Hepatocyte (in vitro differentiated cells): ENCODE data around the gene ENAM. TPM values are rescaled to one million over a fixed set of nuclear protein-coding genes. Genes with fewer than 3 reads are reported as not detected.

ENCODE experiments used
- DNase-seq: peaks from one replicate; pipeline ENCODE4 v3.0.0-alpha.2; 2016; ENCODE audit warnings: low spot score
- H2AFZ ChIP-seq: fragments of 200-600 bp; sonication (generic); 2 replicates; pipeline ENCODE4 v1.6.0; 2016; ENCODE audit warnings: antibody characterized with exemption, mild to moderate bottlenecking
- H3K27ac ChIP-seq: fragments of 200-600 bp; sonication (generic); 2 replicates; pipeline ENCODE4 v1.5.1; 2016; ENCODE audit warnings: mild to moderate bottlenecking
- H3K27me3 ChIP-seq: fragments of 200-600 bp; sonication (generic); 2 replicates; pipeline ENCODE4 v1.6.1; 2016
- H3K36me3 ChIP-seq: fragments of 200-600 bp; sonication (generic); replicated peaks from 2 replicates; pipeline ENCODE4 v1.5.1; 2016; ENCODE audit warnings: low read depth; ENCODE audit not compliant: insufficient read depth
- H3K4me1 ChIP-seq: fragments of 200-600 bp; sonication (generic); 2 replicates; pipeline ENCODE4 v1.5.1; 2016; ENCODE audit warnings: mild to moderate bottlenecking, moderate library complexity; ENCODE audit not compliant: insufficient read depth
- H3K4me2 ChIP-seq: fragments of 200-600 bp; sonication (generic); 2 replicates; pipeline ENCODE4 v1.6.0; 2016
- H3K4me3 ChIP-seq: fragments of 200-600 bp; sonication (generic); 2 replicates; pipeline ENCODE4 v1.5.1; 2016; ENCODE audit warnings: mild to moderate bottlenecking
- H3K79me2 ChIP-seq: fragments of 200-600 bp; sonication (generic); 2 replicates; pipeline ENCODE4 v1.6.0; 2017; ENCODE audit warnings: mild to moderate bottlenecking
- H3K9me2 ChIP-seq: fragments of 200-600 bp; sonication (generic); replicated peaks from 2 replicates; pipeline ENCODE4 v1.6.0; 2017; ENCODE audit warnings: mild to moderate bottlenecking; ENCODE audit not compliant: insufficient read depth
- H3K9me3 ChIP-seq: fragments of 200-600 bp; sonication (generic); 2 replicates; pipeline ENCODE4 v1.5.1; 2016; ENCODE audit warnings: low read depth, mild to moderate bottlenecking
- H4K20me1 ChIP-seq: fragments of 200-600 bp; sonication (generic); 2 replicates; pipeline ENCODE4 v1.6.0; 2016; ENCODE audit warnings: mild to moderate bottlenecking; ENCODE audit not compliant: insufficient read depth, poor library complexity, severe bottlenecking
- CTCF ChIP-seq: fragments of 200-600 bp; sonication (generic); IDR thresholded peaks from 2 replicates; pipeline ENCODE4 v1.5.1; 2016; ENCODE audit warnings: antibody characterized with exemption, mild to moderate bottlenecking; ENCODE audit not compliant: poor library complexity
- EZH2 ChIP-seq: fragments of 200-600 bp; sonication (generic); IDR thresholded peaks from 2 replicates; pipeline ENCODE4 v1.6.1; 2016; ENCODE audit warnings: antibody characterized with exemption, mild to moderate bottlenecking, borderline replicate concordance
- EZH2phosphoT487 ChIP-seq: fragments of 200-600 bp; sonication (generic); IDR thresholded peaks from one replicate; pipeline ENCODE4 v1.6.1; 2018; ENCODE audit warnings: antibody characterized with exemption, mild to moderate bottlenecking, low read depth, moderate library complexity; ENCODE audit not compliant: unreplicated experiment, severe bottlenecking
- WGBS: methylation state at CpG from one replicate; pipeline ENCODE4 v1.1.6; 2016; ENCODE audit warnings: low lambda C conversion rate; ENCODE audit errors: missing lambda C conversion rate; 5-methylcytosine and 5-hydroxymethylcytosine counted together
- polyA plus RNA-seq: library from polyadenylated mRNA; unstranded; fragments of >200 nt; fragmentation: Nextera tagmentation; extraction: Ambion mirVana; gene quantifications from 2 replicates; pipeline ENCODE4 v1.2.1, GENCODE V29; 2016
- total RNA-seq: library from RNA; depleted of rRNA; stranded (reverse); fragments of >200 nt; gene quantifications from 2 replicates; pipeline ENCODE4 v1.2.3, GENCODE V29; 2014

Gene ENAM
- total and polyA plus RNA-seq, 2 experiments from 2014 or later: 0.20 to 0.64 TPM

DNA sequence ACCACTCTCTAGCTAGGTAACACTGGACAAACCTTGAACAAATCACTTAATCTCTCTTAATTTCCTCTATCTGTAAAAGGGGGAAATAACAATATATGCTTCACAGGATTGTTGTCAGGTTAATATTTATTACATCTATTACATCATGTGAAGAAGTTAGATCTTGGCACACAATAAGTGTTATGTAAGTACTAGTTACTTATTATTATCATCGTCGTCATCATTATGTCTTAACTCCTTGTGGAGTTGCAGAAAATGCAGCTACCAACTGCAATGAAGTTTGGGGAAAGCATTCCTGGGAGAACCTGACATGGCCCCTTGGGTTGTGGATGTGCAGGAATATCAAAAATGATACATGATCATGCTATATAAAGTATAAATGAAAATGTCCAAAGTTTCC lies 42.5 kb downstream of the ENAM start:
- Histone ChIP-seq H3K27ac (no peak overlapping the region), H3K4me1 (no peaks in the 10 kb centered on the region), H3K9me3 (no peaks in the 10 kb centered on the region), H3K9me2 (no peaks in the 10 kb centered on the region), H3K4me3 (no peak overlapping the region), H2AFZ (no peak overlapping the region), H4K20me1 (no peaks in the 10 kb centered on the region), H3K4me2 (no peak overlapping the region), H3K36me3 (no peaks in the 10 kb centered on the region), H3K27me3 (no peaks in the 10 kb centered on the region), H3K79me2 (no peaks in the 10 kb centered on the region)
- WGBS: 93% methylated on average over 2 of the region's 2 CpGs
- DNase-seq: no peak
- TF ChIP-seq CTCF: no peak
- no peak for TF ChIP-seq EZH2phosphoT487
- no peak for TF ChIP-seq EZH2

DNA sequence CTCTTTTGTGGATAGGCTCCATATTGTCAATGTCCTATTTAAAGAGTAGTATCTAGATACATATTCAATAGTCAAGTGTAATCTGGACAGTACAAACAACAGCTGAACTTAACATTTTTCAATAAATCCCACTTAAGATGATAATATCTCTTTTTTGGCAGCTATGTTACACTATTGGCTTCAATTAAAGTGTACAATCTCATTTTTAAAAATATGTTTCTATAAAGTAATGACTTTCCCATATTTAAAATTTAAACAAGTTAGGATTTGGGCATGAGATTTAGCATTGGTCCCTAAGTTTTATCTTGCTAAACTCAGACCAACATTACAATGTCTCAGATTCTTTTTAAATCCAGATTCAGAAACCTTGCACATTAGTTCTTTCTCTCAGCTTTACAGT lies 45.6 kb downstream of the ENAM start:
- H3K4me3 ChIP-seq: no peak overlapping the region
- H3K79me2 ChIP-seq: no peaks in the 10 kb centered on the region
- H2AFZ ChIP-seq: no peak overlapping the region
- H3K4me2 ChIP-seq: no peak overlapping the region
- H3K4me1 ChIP-seq: no peaks in the 10 kb centered on the region
- DNase-seq: no peak
- H4K20me1 ChIP-seq: no peaks in the 10 kb centered on the region
- no peak overlapping the region for H3K27ac ChIP-seq
- H3K9me2 ChIP-seq: no peaks in the 10 kb centered on the region
- no peaks in the 10 kb centered on the region for H3K9me3 ChIP-seq
- TF ChIP-seq EZH2phosphoT487: no peak
- no peak for TF ChIP-seq CTCF
- TF ChIP-seq EZH2: no peak
- H3K36me3 ChIP-seq: no peaks in the 10 kb centered on the region
- no peaks in the 10 kb centered on the region for H3K27me3 ChIP-seq

GRCh38 chr4:70674731-70675130 lies 46.2 kb downstream of the ENAM start:
- no peak overlapping the region for H3K4me2 ChIP-seq
- no peak overlapping the region for H2AFZ ChIP-seq
- H3K4me1 ChIP-seq: no peaks in the 10 kb centered on the region
- H3K4me3 ChIP-seq: no peak overlapping the region
- H3K9me2 ChIP-seq: no peaks in the 10 kb centered on the region
- no peak for DNase-seq
- H3K79me2 ChIP-seq: no peaks in the 10 kb centered on the region
- no peaks in the 10 kb centered on the region for H3K27me3 ChIP-seq
- H3K9me3 ChIP-seq: no peaks in the 10 kb centered on the region
- no peaks in the 10 kb centered on the region for H4K20me1 ChIP-seq
- H3K27ac ChIP-seq: no peak overlapping the region
- H3K36me3 ChIP-seq: no peaks in the 10 kb centered on the region
- TF ChIP-seq EZH2 (no peak), EZH2phosphoT487 (no peak), CTCF (no peak)
- 92% methylated on average over 1 of the region's 1 CpG for WGBS

- H3K4me2 ChIP-seq: no peak overlapping the region
- 92% methylated on average over 6 of the region's 6 CpGs for WGBS
- H3K9me2 ChIP-seq: no peaks in the 10 kb centered on the region
- no peaks in the 10 kb centered on the region for H3K4me1 ChIP-seq
- H3K9me3 ChIP-seq: no peaks in the 10 kb centered on the region
- no peak overlapping the region for H3K27ac ChIP-seq
- H3K79me2 ChIP-seq: no peaks in the 10 kb centered on the region
- H3K36me3 ChIP-seq: no peaks in the 10 kb centered on the region
- TF ChIP-seq CTCF (no peak), EZH2 (no peak), EZH2phosphoT487 (no peak)
- no peak overlapping the region for H3K4me3 ChIP-seq
- DNase-seq: no peak
- H4K20me1 ChIP-seq: no peaks in the 10 kb centered on the region
- no peak overlapping the region for H2AFZ ChIP-seq
- no peaks in the 10 kb centered on the region for H3K27me3 ChIP-seq
Measured at GRCh38 chr4:70676554-70677090, 48.1 kb downstream of the ENAM start.
